Neural crest cell (in vitro differentiated cells): ENCODE data around the gene CHST13. TPM values are rescaled to one million over a fixed set of nuclear protein-coding genes. Genes with fewer than 3 reads are reported as not detected.

ENCODE experiments used
- DNase-seq: peaks from one replicate; pipeline ENCODE4 v3.0.0; 2021; ENCODE audit warnings: low read depth, mixed read lengths, low spot score
- H3K27ac Mint-ChIP-seq: one replicate; pipeline ENCODE4 v1.8.0; 2021; ENCODE audit warnings: mild to moderate bottlenecking, mixed read lengths; ENCODE audit not compliant: unreplicated experiment
- H3K27me3 Mint-ChIP-seq: 2 replicates; pipeline ENCODE4 v1.8.0; 2021; ENCODE audit warnings: low read depth, mild to moderate bottlenecking, mixed read lengths
- H3K36me3 Mint-ChIP-seq: 2 replicates; pipeline ENCODE4 v1.8.0; 2021; ENCODE audit warnings: low read depth, mild to moderate bottlenecking, mixed read lengths
- H3K4me1 Mint-ChIP-seq: 2 replicates; pipeline ENCODE4 v1.8.0; 2021; ENCODE audit warnings: mixed read lengths
- H3K4me3 Mint-ChIP-seq: one replicate; pipeline ENCODE4 v1.8.0; 2021; ENCODE audit warnings: mild to moderate bottlenecking, mixed read lengths
- H3K9me3 Mint-ChIP-seq: 2 replicates; pipeline ENCODE4 v1.8.0; 2021; ENCODE audit warnings: mixed read lengths
- CTCF ChIP-seq: fragments of 200-600 bp; sonication (generic); conservative IDR thresholded peaks from 2 replicates; pipeline ENCODE4 v1.5.0; 2021; ENCODE audit warnings: antibody characterized with exemption, mild to moderate bottlenecking
- total RNA-seq: library from RNA; stranded (reverse); gene quantifications from 2 replicates; pipeline ENCODE4 v1.2.1, GENCODE V29; 2021

Gene CHST13
- total RNA-seq, 1 donor from 2014 or later = 0.19 TPM

- Mint-ChIP-seq H3K4me3 (no peak within 1 kb of the TSS), H3K4me1 (no peaks in the 10 kb centered on the region), H3K9me3 (peaks cover 5% of the 10 kb centered on the region), H3K27ac (no peak within 1 kb of the TSS), H3K36me3 (no peaks in the 10 kb centered on the region), H3K27me3 (peaks cover 4% of the 10 kb centered on the region)
- no peak for DNase-seq
- TF ChIP-seq CTCF = no peak
Observed at GRCh38 chr3:126558336-126559071, 34.5 kb downstream of the CHST13 start, which contains the start of gene C3orf22. TSS of gene C3orf22 (minus strand) at chr3:126558932. CDS start at chr3:126553390, 5,542 bp downstream.

GRCh38 chr3:126562737-126563276 lies 38.9 kb downstream of the CHST13 start:
- Mint-ChIP-seq H3K27me3 (peaks cover 4% of the 10 kb centered on the region), H3K4me3 (no peak overlapping the region), H3K4me1 (no peaks in the 10 kb centered on the region), H3K27ac (no peak overlapping the region), H3K36me3 (no peaks in the 10 kb centered on the region), H3K9me3 (peaks cover 5% of the 10 kb centered on the region)
- TF ChIP-seq CTCF = no peak
- DNase-seq = no peak

- no peak overlapping the region for H3K27ac Mint-ChIP-seq
- H3K9me3 Mint-ChIP-seq = peaks cover under 1% of the 10 kb centered on the region
- H3K27me3 Mint-ChIP-seq = no peaks in the 10 kb centered on the region
- peaks cover 3% of the 10 kb centered on the region for H3K4me1 Mint-ChIP-seq
- DNase-seq = no peak
- H3K4me3 Mint-ChIP-seq = no peak overlapping the region
- H3K36me3 Mint-ChIP-seq = no peaks in the 10 kb centered on the region
- TF ChIP-seq CTCF = no peak
Observed at GRCh38 chr3:126567696-126568438, 43.9 kb downstream of the CHST13 start.

GRCh38 chr3:126568776-126569342 lies 44.9 kb downstream of the CHST13 start:
- TF ChIP-seq CTCF = no peak
- H3K27me3 Mint-ChIP-seq = no peaks in the 10 kb centered on the region
- no peaks in the 10 kb centered on the region for H3K9me3 Mint-ChIP-seq
- no peak for DNase-seq
- no peak overlapping the region for H3K4me3 Mint-ChIP-seq
- no peaks in the 10 kb centered on the region for H3K36me3 Mint-ChIP-seq
- no peak overlapping the region for H3K27ac Mint-ChIP-seq
- peaks cover 3% of the 10 kb centered on the region for H3K4me1 Mint-ChIP-seq

- no peaks in the 10 kb centered on the region for H3K9me3 Mint-ChIP-seq
- H3K27me3 Mint-ChIP-seq = no peaks in the 10 kb centered on the region
- H3K27ac Mint-ChIP-seq = no peak overlapping the region
- H3K4me3 Mint-ChIP-seq = no peak overlapping the region
- H3K36me3 Mint-ChIP-seq = no peaks in the 10 kb centered on the region
- no peak for TF ChIP-seq CTCF
- DNase-seq = no peak
- peaks cover 3% of the 10 kb centered on the region for H3K4me1 Mint-ChIP-seq
Observed at GRCh38 chr3:126569390-126569975, 45.5 kb downstream of the CHST13 start.
